GM10266 (cell line): ENCODE data around the gene SRGN.
"Not testable (repeated sequence)": the region's sequence is repeated elsewhere in the genome, so short reads cannot be mapped to it uniquely, and the experiment has no call there.

Experiments
- DNase-seq: peaks from one replicate; pipeline ENCODE4 v3.0.0; 2012; ENCODE audit errors: extremely low spot score
- CTCF ChIP-seq: IDR thresholded peaks from 2 replicates; pipeline ENCODE4 v1.5.1; 2012; ENCODE audit warnings: mild to moderate bottlenecking, low read depth; ENCODE audit not compliant: control insufficient read depth, insufficient read depth; ENCODE audit errors: missing control alignments

The SRGN gene

GRCh38 chr10:69123747-69124562 is 36.1 kb downstream of the SRGN start, which contains the start of gene VPS26A:
Gene VPS26A (plus strand): TSS chr10:69124178. CDS start chr10:69124278, 100 bp downstream.
- peak; percentile 99 for DNase-seq
- peak; percentile 70 for TF ChIP-seq CTCF

- peak; percentile 63 for DNase-seq
- no peak for TF ChIP-seq CTCF
Measured at GRCh38 chr10:69124563-69125268, 36.8 kb downstream of the SRGN start.

- DNase-seq, result no peak
- TF ChIP-seq CTCF, result no peak
Measured at GRCh38 chr10:69125554-69125953, 37.7 kb downstream of the SRGN start.

- no peak for TF ChIP-seq CTCF
- DNase-seq, result no peak
Measured at GRCh38 chr10:69130251-69130650, 42.3 kb downstream of the SRGN start.

GRCh38 chr10:69139961-69140360 is 52.1 kb downstream of the SRGN start:
- no peak for TF ChIP-seq CTCF
- no peak for DNase-seq

- DNase-seq, result no peak
- no peak for TF ChIP-seq CTCF
Measured at GRCh38 chr10:69141304-69141703, 53.4 kb downstream of the SRGN start.

GRCh38 chr10:69142074-69142473 is 54.2 kb downstream of the SRGN start:
- DNase-seq, result not testable (repeated sequence)
